IPS-NIHi11 (cell line): ENCODE measurements around the gene RAP1GAP2.
A peak's percentile ranks its signal among the peaks of the same experiment; 100 is the strongest.
"Not testable (repeated sequence)": the region's sequence is repeated elsewhere in the genome, so short reads cannot be mapped to it uniquely, and the experiment has no call there.

ENCODE experiments used
- DNase-seq: peaks from one replicate; pipeline ENCODE4 v3.0.0; 2012; ENCODE audit warnings: mixed read lengths, low spot score

Gene RAP1GAP2

GRCh38 chr17:2814481-2815341 is 18.5 kb downstream of the RAP1GAP2 start:
- DNase-seq: no peak

GRCh38 chr17:2815781-2816185 is 19.5 kb downstream of the RAP1GAP2 start:
- DNase-seq: peak; percentile 69

GRCh38 chr17:2816688-2817087 is 20.4 kb downstream of the RAP1GAP2 start:
- no peak for DNase-seq

GRCh38 chr17:2819294-2819693 is 23.1 kb downstream of the RAP1GAP2 start:
- not testable (repeated sequence) for DNase-seq

- DNase-seq: no peak
These were observed 23.8 kb downstream of the RAP1GAP2 start for GRCh38 chr17:2819921-2820501.

- DNase-seq: no peak
These were observed 25.6 kb downstream of the RAP1GAP2 start for GRCh38 chr17:2821868-2822267.

GRCh38 chr17:2822358-2822757 is 26.1 kb downstream of the RAP1GAP2 start:
- no peak for DNase-seq

- no peak for DNase-seq
These were observed 29.2 kb downstream of the RAP1GAP2 start for GRCh38 chr17:2825253-2825970.

GRCh38 chr17:2828397-2829038 is 32.3 kb downstream of the RAP1GAP2 start:
- peak; percentile 96 for DNase-seq

- no peak for DNase-seq
These were observed 34.4 kb downstream of the RAP1GAP2 start for GRCh38 chr17:2830678-2831077.

GRCh38 chr17:2835780-2836179 is 39.5 kb downstream of the RAP1GAP2 start:
- no peak for DNase-seq

- no peak for DNase-seq
These were observed 40.9 kb downstream of the RAP1GAP2 start for GRCh38 chr17:2837147-2837561.

- no peak for DNase-seq
These were observed 45.4 kb downstream of the RAP1GAP2 start for GRCh38 chr17:2841606-2842005.

GRCh38 chr17:2842464-2842863 is 46.2 kb downstream of the RAP1GAP2 start:
- no peak for DNase-seq

- no peak for DNase-seq
These were observed 48.2 kb downstream of the RAP1GAP2 start for GRCh38 chr17:2844416-2844815.

- no peak for DNase-seq
These were observed 51.4 kb downstream of the RAP1GAP2 start for GRCh38 chr17:2847381-2848333.

GRCh38 chr17:2849327-2849670 is 53.1 kb downstream of the RAP1GAP2 start:
- DNase-seq: no peak

- no peak for DNase-seq
These were observed 54.8 kb downstream of the RAP1GAP2 start for GRCh38 chr17:2850991-2851390.

GRCh38 chr17:2851615-2852014 is 55.4 kb downstream of the RAP1GAP2 start:
- DNase-seq: no peak

GRCh38 chr17:2852221-2852620 is 56.0 kb downstream of the RAP1GAP2 start:
- DNase-seq: no peak

GRCh38 chr17:2852729-2853282 is 56.6 kb downstream of the RAP1GAP2 start:
- DNase-seq: no peak
